Endothelial cell of umbilical vein (primary cell): ENCODE results near the gene HTR3D. TPM values are rescaled to one million over a fixed set of nuclear protein-coding genes. Genes with fewer than 3 reads are reported as not detected.

Experiments used
- BruUV-seq: library from RNA; stranded (reverse); fragments of 400-500 nt; replicated peaks from 2 replicates; lab custom pipeline; 2021; lab: Mats Ljungman, UMichigan
- CTCF ChIA-PET: fragments of 300-600, 350-600 bp; sonication (Branson Sonifier 250); formaldehyde crosslinking; loops from one replicate; lab custom pipeline; 2021; ENCODE audit warnings: antibody characterized with exemption, inconsistent platforms; lab: Charles Lee
- POLR2A ChIA-PET: fragments of 300-600, 350-600 bp; sonication (Branson Sonifier 250); formaldehyde crosslinking; loops from one replicate; lab custom pipeline; 2021; ENCODE audit warnings: antibody characterized with exemption, inconsistent platforms; lab: Charles Lee
- DNase-seq: peaks from one replicate; pipeline ENCODE4 v3.0.0-alpha.2; 2011; ENCODE audit warnings: low read depth, low spot score
- FAIRE-seq: peaks from 2 replicates; lab custom pipeline; 2011; peaks lifted over from hg19 to GRCh38; lab: Jason Lieb, UNC
- H2AFZ ChIP-seq: 2 replicates; pipeline ENCODE4 v1.6.0; 2012; ENCODE audit warnings: low read depth, low read length, control low read depth, inconsistent platforms
- H3K27ac ChIP-seq: 2 replicates; pipeline ENCODE4 v1.5.1; 2011; ENCODE audit warnings: low read depth, mild to moderate bottlenecking, control low read depth, low read length, moderate library complexity; ENCODE audit not compliant: insufficient read depth
- H3K27me3 ChIP-seq, 2 experiments: 2 replicates each; pipeline versions ENCODE4 v1.6.0 to v1.6.1; 2011; ENCODE audit warnings: low read length in 2 of 2, mixed read lengths in 1 of 2; ENCODE audit not compliant: control insufficient read depth in 2 of 2, insufficient read depth in 2 of 2
- H3K36me3 ChIP-seq, 2 experiments: 2 replicates in 1 of 2; 3 replicates in 1 of 2; pipeline ENCODE4 v1.5.1; 2011; ENCODE audit warnings: low read length in 2 of 2, mild to moderate bottlenecking in 1 of 2, moderate library complexity in 1 of 2; ENCODE audit not compliant: control insufficient read depth in 2 of 2, insufficient read depth in 2 of 2; ENCODE audit errors: extremely low read depth in 1 of 2
- H3K4me1 ChIP-seq: 3 replicates; pipeline ENCODE4 v1.5.1; 2011; ENCODE audit warnings: mild to moderate bottlenecking, low read length; ENCODE audit not compliant: control insufficient read depth, insufficient read depth; ENCODE audit errors: extremely low read depth
- H3K4me2 ChIP-seq: 2 replicates; pipeline ENCODE4 v1.6.1; 2011; ENCODE audit warnings: low read length, control low read depth, mixed read lengths; ENCODE audit not compliant: insufficient read depth
- H3K4me3 ChIP-seq, 3 experiments: fragments of 200-600 bp in 1 of 3; sonication (generic), shearing (Covaris generic) in 1 of 3; replicated peaks in 1 of 3; 2 replicates each; pipeline ENCODE4 v1.5.1; 2011 to 2016; ENCODE audit warnings: control low read depth in 3 of 3, low read length in 3 of 3, mild to moderate bottlenecking in 2 of 3, inconsistent platforms in 1 of 3, low read depth in 1 of 3, moderate library complexity in 1 of 3; ENCODE audit not compliant: insufficient read depth in 1 of 3
- H3K79me2 ChIP-seq: 2 replicates; pipeline ENCODE4 v1.6.0; 2012; ENCODE audit warnings: low read length, inconsistent platforms; ENCODE audit not compliant: control insufficient read depth, insufficient read depth
- H3K9ac ChIP-seq: replicated peaks from 2 replicates; pipeline ENCODE3; 2011; ENCODE audit warnings: low read length, control low read depth; ENCODE audit not compliant: insufficient read depth; ENCODE audit errors: extremely low read depth
- H3K9me1 ChIP-seq: replicated peaks from 3 replicates; pipeline ENCODE4 v1.6.0; 2011; ENCODE audit warnings: mild to moderate bottlenecking, low read length; ENCODE audit not compliant: control insufficient read depth, insufficient read depth; ENCODE audit errors: extremely low read depth
- H3K9me3 ChIP-seq: replicated peaks from 2 replicates; pipeline ENCODE4 v1.5.1; 2012; ENCODE audit warnings: low read length, inconsistent platforms; ENCODE audit not compliant: control insufficient read depth, insufficient read depth
- H4K20me1 ChIP-seq: replicated peaks from 2 replicates; pipeline ENCODE3; 2011; ENCODE audit warnings: mild to moderate bottlenecking, low read length; ENCODE audit not compliant: control insufficient read depth, insufficient read depth; ENCODE audit errors: extremely low read depth
- EZH2 ChIP-seq: IDR thresholded peaks from 2 replicates; pipeline ENCODE4 v1.6.1; 2012; ENCODE audit warnings: borderline replicate concordance, low read depth, mild to moderate bottlenecking, moderate library complexity, low read length, inconsistent platforms; ENCODE audit not compliant: severe bottlenecking
- FOS ChIP-seq: IDR thresholded peaks from 2 replicates; pipeline ENCODE4 v1.6.1; 2011; ENCODE audit warnings: mild to moderate bottlenecking, low read length, moderate library complexity, borderline replicate concordance; ENCODE audit not compliant: insufficient read depth
- GATA2 ChIP-seq: IDR thresholded peaks from 2 replicates; pipeline ENCODE4 v1.7.0; 2011; ENCODE audit warnings: low read depth, mild to moderate bottlenecking, moderate library complexity, mixed read lengths, low read length; ENCODE audit not compliant: insufficient read length, insufficient read depth
- JUN ChIP-seq: IDR thresholded peaks from 2 replicates; pipeline ENCODE4 v1.6.1; 2011; ENCODE audit warnings: borderline replicate concordance, low read depth; ENCODE audit not compliant: insufficient read length, insufficient read depth
- MYC ChIP-seq: IDR thresholded peaks from one replicate; pipeline ENCODE4 v1.6.1; 2011; ENCODE audit warnings: mild to moderate bottlenecking, low read depth, low read length
- POLR2A ChIP-seq: IDR thresholded peaks from 2 replicates; pipeline ENCODE4 v1.6.1; 2012; ENCODE audit warnings: low read depth, mild to moderate bottlenecking, control low read depth, low read length
- POLR2AphosphoS5 ChIP-seq: IDR thresholded peaks from 2 replicates; pipeline ENCODE4 v1.6.1; 2012; ENCODE audit warnings: low read depth, mild to moderate bottlenecking, control low read depth, low read length, moderate library complexity; ENCODE audit not compliant: insufficient read depth
- dilution Hi-C: fragments of 300-500 bp; cut with MboI; formaldehyde crosslinking; loops from one replicate; pipeline ENCODE4 v1.15.0; 2019; ENCODE audit warnings: low sequenced_read_pairs; ENCODE audit not compliant: extremely low pct_ligation_motif_present
- intact Hi-C: fragments of 100-400 bp; cut with micrococcal nuclease; formaldehyde crosslinking; loops from one replicate; pipeline ENCODE4 v1.10.0; 2022
- polyA plus RNA-seq, 4 experiments: library from polyadenylated mRNA; depleted of rRNA in 3 of 4; stranded (reverse) in 3 of 4; unstranded in 1 of 4; fragments of >200 nt; gene quantifications; 2 replicates each; pipeline versions ENCODE4 v1.2.1 to v1.2.3, GENCODE V29; 2011 to 2012; ENCODE audit warnings: missing spikeins in 1 of 4
- total RNA-seq: library from RNA; stranded (reverse); gene quantifications from 2 replicates; pipeline ENCODE4 v1.2.3, GENCODE V29; 2021
- TF ChIP-seq, protein P1 (sequence below): IDR thresholded peaks from 2 replicates; pipeline ENCODE4 v1.6.1; 2011; ENCODE audit not compliant: insufficient read depth, insufficient read length
- TF ChIP-seq, protein P2 (sequence below), 2 donors: IDR thresholded peaks; 1 replicate in 1 of 2; 2 replicates in 1 of 2; pipeline ENCODE4 v1.5.1; 2011; ENCODE audit warnings: low read length in 2 of 2, mild to moderate bottlenecking in 2 of 2, moderate library complexity in 2 of 2, control low read depth in 1 of 2, inconsistent platforms in 1 of 2, low read depth in 1 of 2; ENCODE audit not compliant: insufficient read depth in 1 of 2; ENCODE audit errors: extremely low read depth in 1 of 2

Gene HTR3D
- total and polyA plus RNA-seq, 2 donors (not counting 3 experiments of a cell fraction or from before 2014, with no cell fraction given), result not detected

DNA sequence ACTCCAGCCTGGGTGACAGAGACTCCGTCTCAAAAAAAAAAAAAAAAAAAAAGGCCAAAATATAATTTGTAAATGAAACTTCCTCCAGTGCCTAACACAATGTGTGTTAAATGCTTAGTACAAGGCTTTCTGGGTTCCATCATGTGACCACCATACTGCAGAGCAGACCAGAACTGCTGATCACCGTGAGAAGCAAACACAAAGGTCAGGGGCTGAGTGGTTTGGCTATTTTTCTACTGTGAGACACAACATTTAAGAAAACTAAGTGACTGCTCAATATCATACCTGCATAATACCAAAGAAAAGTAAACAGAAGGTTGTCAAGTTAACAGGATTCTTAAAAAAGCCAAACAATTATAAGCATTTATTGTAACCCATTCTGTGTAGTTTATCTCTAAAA lies 27.1 kb upstream of the HTR3D start:
- FAIRE-seq, result no peak
- H3K27ac ChIP-seq, result no peak overlapping the region
- intact Hi-C loops, result no loop called here

More for the DNA sequence above, 27.1 kb upstream of the HTR3D start:
- Histone ChIP-seq H3K4me2 (no peak overlapping the region), H2AFZ (no peak overlapping the region), H3K79me2 (no peaks in the 10 kb centered on the region), H3K36me3 (no peaks in the 10 kb centered on the region), H3K9ac (no peak overlapping the region), H3K27me3 (no peaks in the 10 kb centered on the region), H3K9me1 (no peaks in the 10 kb centered on the region), H4K20me1 (no peaks in the 10 kb centered on the region), H3K9me3 (no peaks in the 10 kb centered on the region), H3K4me1 (peaks cover 15% of the 10 kb centered on the region), H3K4me3 (no peak overlapping the region)
- BruUV-seq, result no TSS peak
- DNase-seq, result no peak
- POLR2A ChIA-PET, result no interaction called here
- no peak for TF ChIP-seq EZH2
- no peak for TF ChIP-seq GATA2
- TF ChIP-seq POLR2AphosphoS5, result no peak
- TF ChIP-seq, protein P1, sequence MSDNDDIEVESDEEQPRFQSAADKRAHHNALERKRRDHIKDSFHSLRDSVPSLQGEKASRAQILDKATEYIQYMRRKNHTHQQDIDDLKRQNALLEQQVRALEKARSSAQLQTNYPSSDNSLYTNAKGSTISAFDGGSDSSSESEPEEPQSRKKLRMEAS, result no peak
- TF ChIP-seq MYC, result no peak
- TF ChIP-seq JUN, result no peak
- TF ChIP-seq FOS, result no peak
- no peak for TF ChIP-seq POLR2A
- TF ChIP-seq, protein P2, sequence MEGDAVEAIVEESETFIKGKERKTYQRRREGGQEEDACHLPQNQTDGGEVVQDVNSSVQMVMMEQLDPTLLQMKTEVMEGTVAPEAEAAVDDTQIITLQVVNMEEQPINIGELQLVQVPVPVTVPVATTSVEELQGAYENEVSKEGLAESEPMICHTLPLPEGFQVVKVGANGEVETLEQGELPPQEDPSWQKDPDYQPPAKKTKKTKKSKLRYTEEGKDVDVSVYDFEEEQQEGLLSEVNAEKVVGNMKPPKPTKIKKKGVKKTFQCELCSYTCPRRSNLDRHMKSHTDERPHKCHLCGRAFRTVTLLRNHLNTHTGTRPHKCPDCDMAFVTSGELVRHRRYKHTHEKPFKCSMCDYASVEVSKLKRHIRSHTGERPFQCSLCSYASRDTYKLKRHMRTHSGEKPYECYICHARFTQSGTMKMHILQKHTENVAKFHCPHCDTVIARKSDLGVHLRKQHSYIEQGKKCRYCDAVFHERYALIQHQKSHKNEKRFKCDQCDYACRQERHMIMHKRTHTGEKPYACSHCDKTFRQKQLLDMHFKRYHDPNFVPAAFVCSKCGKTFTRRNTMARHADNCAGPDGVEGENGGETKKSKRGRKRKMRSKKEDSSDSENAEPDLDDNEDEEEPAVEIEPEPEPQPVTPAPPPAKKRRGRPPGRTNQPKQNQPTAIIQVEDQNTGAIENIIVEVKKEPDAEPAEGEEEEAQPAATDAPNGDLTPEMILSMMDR (IDR thresholded peaks at IDR 0.05; ENCODE audit: extremely low read depth in 1 of 2, insufficient read depth in 1 of 2, low read depth in 1 of 2, low read length in 2 of 2), result no peak
- dilution Hi-C loops, result no loop called here
- CTCF ChIA-PET, result interaction anchor here (1.7 kb wide), 1 partner anchor 100 kb away, joined by 6 read pairs; no protein-coding TSS in a partner anchor
